ENCODE measurements around the gene MFGE8. TPM values are rescaled to one million over a fixed set of nuclear protein-coding genes. Genes with fewer than 3 reads are reported as not detected.
A peak's percentile ranks its signal among the peaks of the same experiment; 100 is the strongest.
"Not testable (repeated sequence)": the region's sequence is repeated elsewhere in the genome, so short reads cannot be mapped to it uniquely, and the experiment has no call there.

MFGE8 gene, protein sequence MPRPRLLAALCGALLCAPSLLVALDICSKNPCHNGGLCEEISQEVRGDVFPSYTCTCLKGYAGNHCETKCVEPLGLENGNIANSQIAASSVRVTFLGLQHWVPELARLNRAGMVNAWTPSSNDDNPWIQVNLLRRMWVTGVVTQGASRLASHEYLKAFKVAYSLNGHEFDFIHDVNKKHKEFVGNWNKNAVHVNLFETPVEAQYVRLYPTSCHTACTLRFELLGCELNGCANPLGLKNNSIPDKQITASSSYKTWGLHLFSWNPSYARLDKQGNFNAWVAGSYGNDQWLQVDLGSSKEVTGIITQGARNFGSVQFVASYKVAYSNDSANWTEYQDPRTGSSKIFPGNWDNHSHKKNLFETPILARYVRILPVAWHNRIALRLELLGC
- total RNA-seq (2014; rRNA removed; shearing (Covaris generic)), result 18.7 and 27.6 TPM in 2 replicates
- 35.7 and 37.9 TPM in 2 replicates for polyA plus RNA-seq (2015; cell fraction: cytosol; rRNA removed)
- 92.1 and 92.4 TPM in 2 replicates for polyA plus RNA-seq (2015; cell fraction: nucleus; rRNA removed)

DNA sequence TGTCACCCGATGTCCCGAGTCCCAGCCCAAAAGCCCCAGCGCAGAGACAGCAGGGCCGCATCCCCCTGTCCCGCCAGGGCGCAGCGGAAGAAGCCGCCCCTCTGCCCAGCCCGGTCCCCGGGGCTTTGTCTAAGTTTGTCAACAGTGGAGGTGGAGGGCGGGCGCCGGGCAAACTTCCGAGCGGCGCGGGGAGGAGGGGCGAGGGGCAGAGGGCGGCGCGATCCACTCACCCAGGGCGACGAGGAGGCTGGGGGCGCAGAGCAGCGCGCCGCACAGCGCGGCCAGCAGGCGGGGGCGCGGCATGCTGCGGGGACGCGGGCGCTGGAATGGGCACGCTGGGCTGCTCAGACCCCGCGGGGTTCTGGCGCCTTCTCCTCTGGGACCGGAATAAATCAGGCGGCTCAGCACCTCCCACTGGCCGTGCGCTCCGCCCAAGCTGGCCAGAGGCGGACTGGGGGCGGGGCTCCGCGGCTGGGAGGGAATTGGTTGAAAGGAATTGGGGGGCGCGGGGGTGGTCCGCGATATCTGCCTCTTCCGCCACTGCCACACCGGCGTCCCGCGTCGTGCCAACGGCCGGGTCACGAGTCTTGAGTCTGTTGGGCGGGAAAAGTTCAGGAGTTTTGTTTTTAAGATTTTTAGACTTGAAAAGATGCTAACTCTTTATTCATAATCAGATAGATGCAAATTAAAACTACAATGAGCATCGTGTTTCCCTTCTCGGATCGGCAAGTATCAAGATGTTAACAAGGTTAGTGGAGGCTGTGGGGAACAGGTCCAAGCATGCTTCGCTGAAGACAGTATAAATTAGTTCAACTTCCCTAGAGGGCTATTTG lies at the start of gene MFGE8:
Gene MFGE8 (minus strand): TSS at position 363 of the 833 bp plus-strand sequence. CDS start 60 bp downstream, at position 303.
- DNase-seq (ENCODE audit: low read depth), result peak; percentile 77

DNA sequence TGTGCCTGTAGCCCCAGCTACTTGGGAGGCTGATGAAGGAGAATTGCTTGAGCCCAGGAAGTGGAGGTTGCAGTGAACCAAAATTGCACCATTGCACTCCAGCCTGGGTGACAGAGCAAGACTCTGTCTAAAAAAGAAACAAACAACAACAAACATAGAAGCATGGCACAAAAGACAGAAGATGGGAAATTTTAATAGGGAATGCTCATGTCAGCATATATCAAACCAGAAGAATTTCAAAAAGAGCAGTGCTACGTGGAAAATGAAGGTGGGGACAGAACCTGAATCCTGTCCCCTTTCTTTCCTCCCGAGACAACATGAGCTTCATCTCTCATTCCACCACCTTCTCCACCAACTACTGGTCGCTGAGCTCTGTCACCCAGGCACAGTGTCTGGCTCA lies 46.3 kb upstream of the MFGE8 start:
- DNase-seq (ENCODE audit: low read depth), result no peak

DNA sequence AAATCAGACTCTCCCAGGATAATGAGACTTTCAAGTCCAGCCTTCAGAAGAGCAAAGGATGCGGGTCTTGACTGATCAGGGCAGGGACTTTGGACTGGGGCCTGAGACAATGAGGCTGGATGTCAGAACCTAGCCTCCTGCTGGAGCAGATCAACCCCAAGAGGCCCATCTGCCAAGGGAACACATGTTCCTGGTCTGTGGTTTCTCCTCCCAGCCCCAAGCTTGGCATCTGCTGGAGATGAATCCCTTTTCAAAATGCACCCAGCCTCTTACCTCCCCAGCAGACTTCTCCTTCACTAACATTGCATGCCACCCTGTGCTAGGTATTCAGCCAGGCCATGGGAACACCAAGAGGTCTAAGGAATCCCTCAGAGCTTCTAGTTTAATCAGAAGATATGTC lies 43.7 kb upstream of the MFGE8 start:
- no peak for DNase-seq (ENCODE audit: low read depth)

DNA sequence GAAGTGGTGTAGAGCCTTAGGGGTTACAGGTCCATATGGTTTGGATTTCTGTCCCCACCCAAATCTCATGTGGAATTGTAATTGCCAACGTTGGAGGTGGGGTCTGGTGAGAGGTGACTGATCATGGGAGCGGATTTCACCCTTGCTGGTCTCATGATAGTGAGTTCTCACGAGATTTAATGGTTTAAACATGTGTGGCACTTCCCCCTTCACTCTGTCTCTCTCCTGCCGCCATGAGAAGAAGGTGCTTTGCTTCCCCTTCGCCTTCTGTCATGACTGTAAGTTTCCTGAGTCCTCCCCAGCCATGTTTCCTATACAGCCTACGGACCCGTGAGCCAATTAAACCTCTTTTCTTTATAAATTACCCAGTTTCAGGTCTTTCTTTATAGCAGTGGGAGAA lies 43.1 kb upstream of the MFGE8 start:
- DNase-seq (ENCODE audit: low read depth), result no peak

DNA sequence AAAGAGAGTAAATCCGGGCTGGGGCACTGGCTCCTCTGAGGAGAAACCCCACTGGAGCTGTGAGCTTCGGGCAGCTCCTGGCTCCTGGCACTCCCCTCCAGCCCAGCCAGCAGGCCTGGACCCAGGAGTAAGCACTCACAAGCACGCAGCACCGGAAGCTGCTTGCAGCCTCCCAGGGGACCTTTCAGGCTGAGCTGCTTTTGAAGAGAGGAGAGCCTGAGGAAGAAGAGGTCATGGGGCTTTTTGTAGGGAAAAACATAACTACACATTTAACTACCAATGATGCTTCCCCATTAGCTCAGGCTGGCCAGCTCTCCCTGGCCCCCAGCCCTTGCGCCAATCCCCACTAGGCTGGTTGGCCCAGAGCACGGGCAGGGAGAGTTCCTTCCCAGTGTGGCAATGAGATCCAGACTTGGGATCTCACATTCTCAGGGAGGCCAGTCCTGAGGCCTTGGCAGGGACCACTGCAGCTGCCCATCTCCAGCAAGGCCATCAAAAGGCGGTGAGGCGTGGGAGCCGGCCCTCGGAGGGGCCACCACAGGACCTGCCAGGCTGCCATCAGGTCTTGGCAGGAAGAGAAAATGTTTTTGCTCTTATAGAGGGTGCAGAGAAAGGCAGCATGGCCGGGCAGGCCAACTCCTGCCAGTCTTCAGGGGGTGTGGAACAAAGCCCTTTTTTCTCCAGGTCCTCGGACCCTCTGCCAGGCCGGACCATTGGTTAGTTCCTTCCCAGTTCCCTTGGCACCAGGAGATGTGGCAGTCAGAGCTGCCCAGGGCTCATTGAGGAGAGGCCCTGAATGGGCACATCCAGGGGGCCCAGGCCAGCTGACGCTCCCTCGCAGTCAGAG lies 41.5 kb upstream of the MFGE8 start:
- DNase-seq (ENCODE audit: low read depth), result no peak

DNA sequence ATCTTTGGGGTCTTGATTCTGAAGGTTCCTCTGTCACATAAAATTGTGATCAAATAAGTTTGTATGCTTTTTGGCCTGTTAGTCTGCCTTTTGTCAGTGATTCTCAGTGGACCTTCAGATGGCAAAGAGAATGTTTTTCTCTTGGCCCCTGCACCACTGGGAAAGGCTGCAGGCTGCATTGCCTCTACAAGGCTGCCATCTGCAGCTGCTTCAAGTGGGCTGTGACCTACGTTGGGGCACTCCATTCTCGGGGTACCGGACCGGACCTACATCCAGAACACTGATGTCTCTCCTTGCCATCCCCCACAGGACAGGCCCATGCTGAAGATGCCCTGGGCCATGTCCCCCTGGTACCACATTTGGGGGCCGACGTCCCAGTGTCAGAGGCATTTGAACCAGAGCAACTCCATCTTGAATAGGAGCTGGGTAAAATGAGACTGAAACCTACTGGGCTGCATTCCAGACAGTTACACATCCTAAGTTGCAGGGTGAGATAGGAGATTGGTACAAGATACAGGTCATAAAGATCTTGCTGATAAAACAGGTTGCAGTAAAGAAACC lies 37.5 kb upstream of the MFGE8 start:
- DNase-seq (ENCODE audit: low read depth), result no peak

DNA sequence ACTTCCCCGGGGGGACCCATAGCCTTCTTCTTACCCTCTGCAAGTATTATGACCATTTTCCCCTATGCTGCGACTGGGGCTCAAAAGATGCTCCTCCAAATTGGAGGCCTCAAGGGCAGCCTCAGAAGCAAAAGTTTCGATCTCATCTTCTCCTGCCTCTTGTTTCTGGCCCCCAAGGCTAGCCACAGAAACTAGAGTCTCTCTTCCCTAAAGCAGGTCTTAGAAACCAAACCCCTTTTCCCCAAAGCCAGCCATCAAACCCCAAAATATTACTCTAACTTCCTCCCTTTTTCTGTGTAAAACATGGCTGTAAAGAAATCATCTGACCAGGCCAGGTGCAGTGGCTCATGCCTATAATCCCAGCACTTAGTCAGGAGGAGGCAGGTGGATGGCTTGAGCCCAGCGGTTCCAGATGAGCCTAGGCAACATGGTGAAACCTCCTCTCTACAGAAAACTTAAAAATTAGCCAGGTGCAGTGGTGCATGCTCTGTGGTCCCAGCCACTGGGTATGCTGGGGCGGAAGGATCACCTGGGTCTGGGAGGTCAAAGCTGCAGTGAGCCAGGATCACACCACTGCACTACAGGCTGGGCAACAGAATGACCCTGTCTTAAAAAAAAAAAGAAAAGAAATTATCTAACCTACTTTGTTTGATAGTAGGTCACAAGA lies 36.7 kb upstream of the MFGE8 start:
- no peak for DNase-seq (ENCODE audit: low read depth)

DNA sequence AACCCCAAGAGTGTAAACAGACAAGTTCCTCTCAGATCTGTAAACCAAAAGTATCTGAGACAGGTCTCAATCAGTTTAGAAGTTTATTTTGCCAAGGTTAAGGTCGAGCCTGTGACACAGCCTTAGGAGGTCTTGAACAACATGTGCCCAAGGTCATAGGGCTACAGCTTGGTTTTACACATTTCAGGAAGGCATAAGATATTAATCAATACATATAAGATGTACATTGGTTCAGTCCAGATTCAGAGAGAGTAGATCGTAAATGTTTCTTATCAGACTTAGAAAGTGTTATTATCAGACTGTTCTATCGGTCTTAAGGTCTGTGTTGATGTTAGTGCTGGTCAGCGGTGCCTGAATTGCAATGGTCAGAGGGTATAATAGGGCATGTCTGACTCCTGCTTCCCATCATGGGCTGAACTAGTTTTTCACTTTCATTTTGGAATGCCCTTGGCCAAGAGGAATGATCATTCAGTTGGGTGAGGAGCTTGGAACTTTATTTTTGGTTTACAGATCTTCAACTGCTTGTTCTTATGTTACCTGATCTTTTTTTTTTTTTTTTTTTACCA lies 27.0 kb upstream of the MFGE8 start:
- DNase-seq (ENCODE audit: low read depth), result no peak

DNA sequence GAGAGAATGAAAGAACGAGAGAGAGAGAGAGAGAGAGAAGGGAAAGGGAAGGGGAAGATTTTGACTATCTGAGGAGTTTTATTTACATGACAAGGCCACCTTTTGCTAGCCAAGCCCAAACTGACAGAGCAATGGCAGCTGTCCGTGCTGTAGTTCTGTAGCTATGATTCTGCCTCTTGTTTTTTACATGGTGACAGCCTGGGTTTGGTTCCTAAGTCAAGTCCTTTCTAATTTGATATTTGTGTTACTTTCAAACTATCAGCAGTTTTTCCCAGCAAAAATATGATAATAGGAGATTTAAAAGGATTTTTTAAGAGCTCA lies 26.3 kb upstream of the MFGE8 start:
- DNase-seq (ENCODE audit: low read depth), result no peak

DNA sequence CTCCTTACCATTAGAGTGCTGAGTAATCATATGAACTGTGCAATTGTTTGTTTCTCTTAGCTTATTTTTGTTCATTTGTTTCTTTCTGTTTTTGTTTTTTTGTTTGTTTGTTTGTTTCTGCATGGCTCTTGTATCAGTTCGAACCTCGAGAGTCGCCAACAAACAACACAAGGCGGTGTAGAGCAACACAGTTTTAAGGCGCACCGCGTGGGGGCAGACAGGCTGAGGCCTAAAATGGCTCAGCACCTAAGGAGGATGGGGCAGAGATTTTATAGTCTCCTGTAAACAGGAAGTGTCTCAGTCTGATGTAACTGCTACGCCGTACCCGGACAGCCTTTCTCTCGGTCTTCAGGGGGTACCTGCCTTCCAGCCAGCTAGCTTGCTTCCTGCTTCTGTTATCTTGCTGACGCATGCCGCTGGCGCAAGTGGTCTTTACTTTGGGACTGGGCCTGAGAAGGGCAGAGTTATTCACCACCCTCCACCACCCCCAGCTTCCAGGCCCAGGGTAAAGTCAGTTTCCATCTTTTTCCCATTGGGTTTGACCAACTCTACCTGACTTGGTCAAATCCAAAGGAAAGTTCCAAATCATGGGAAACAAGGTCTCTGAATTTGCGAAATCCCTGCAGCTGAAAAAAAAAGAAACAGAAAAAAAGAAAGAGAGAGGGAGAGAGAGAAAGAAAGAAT lies 25.8 kb upstream of the MFGE8 start:
- DNase-seq (ENCODE audit: low read depth), result peak; percentile 6

DNA sequence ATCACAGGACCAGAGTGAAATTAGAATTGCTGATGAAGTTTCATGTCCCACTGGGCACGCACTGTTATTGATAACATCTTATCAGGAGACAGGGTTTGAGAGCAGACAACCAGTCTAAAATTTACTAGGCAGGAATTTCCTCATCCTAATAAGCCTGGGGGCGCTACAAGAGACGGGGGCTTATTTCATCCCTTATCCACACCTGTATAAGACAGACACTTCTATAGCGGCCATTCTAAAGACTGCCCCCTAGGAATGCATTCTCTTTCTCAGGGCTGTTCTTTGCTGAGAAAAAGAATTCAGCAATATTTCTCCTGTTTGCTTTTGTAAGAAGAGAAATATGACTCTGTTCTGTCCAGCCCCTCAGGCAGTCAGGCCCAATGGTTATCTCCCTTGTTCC lies 21.3 kb upstream of the MFGE8 start:
- not testable (repeated sequence) for DNase-seq (ENCODE audit: low read depth)

DNA sequence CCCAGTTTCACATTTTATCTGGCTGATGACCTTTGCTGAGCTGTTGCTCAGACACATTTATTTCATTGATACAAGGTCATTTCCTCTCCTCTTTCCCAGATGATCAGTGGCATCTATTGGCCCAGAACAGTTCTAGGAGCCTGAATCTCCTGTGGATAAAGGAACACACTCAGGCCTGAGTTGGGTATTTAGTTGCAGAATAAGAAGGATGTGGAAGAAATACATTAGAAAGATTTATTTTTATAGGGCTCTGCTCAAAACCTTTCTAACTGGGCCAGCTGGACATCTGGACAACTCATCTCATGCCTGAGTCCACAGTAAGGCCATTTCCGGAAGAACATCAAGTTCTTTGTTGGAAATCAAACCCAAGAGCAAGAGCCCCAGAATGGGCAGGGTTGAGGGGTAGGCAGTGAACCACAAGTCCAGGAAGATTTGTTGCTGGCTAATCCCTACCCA lies 19.7 kb upstream of the MFGE8 start:
- DNase-seq (ENCODE audit: low read depth), result no peak

DNA sequence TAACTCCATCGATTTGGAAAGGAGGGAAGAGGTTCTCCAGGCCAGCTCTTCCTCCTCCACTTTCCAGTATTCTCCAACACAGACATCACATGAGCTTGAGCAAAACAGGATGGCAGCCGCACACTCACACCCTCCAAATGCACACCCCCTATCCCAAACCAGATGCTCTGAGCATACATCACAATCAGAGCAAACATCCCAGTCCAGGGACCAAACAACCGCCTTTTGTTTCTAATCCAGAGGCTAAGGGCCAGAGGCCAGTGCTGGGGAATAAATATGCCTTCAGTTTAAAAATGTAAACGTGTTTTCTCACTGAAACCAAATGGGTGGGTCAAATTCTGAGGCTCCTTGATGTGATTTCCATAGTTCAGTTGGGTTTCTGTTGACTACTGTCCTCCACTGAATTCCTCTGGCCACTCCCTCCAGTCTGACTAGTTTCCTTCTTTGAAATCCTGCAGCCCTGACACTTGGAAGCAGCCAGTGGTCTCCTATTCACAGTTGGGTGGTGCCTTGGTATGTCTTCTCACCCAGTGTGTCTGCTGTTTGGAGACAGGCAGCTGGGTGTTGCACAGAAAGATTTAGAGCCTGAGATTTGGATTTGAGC lies 19.2 kb upstream of the MFGE8 start:
- DNase-seq (ENCODE audit: low read depth), result no peak

DNA sequence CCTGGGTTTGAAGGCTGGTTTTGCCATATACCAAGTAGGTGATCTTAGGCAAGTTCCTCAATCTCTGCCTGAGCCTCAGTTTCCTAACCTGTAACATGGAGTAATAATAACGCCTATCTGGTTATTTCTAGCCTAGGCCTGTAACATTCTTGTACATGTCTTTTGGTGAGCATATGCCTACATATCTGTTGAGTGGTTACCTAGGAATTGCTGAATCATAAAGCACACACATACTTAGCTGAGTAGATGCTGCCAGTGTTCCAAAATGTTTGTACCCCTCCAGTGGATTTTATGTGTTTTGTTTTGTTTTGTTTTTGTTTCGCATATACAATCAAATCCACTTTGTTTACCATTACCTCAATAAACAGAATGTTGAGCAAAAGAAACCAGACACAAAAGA lies 17.4 kb upstream of the MFGE8 start:
- DNase-seq (ENCODE audit: low read depth), result no peak

DNA sequence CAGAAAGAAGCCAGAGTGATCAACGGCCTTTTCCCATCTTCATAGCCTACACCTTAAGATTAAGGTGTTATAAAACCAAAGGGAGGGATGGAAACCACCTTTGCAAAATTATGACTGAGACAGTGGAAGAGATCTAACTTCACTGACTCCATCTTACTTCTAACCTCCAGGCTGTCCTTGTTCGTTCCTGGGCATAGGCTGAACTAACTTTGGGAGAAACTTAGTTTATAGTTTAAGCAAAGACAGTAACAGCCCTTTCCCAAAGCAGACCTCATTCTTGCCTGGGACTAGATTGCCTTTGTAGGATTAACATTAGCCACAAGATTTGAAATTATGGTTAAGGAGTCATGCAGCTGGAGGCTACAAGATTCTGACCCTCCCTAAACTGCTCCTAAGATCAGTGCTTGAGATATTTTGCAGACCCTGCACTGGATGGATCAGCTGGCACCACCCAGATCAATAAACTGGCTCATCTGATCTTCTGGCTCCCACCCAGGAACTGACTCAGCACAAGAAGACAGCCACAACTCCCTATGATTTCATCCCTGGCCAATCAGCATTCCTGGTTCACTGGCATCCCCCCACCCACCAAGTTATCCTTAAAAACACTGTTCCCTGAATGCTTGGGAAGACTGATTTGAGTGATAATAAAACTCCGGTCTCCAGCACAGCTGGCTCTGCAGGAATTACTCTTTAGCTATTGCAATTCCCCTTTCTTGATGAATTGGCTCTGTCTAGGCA lies 16.3 kb upstream of the MFGE8 start:
- peak; percentile 42 for DNase-seq (ENCODE audit: low read depth)

DNA sequence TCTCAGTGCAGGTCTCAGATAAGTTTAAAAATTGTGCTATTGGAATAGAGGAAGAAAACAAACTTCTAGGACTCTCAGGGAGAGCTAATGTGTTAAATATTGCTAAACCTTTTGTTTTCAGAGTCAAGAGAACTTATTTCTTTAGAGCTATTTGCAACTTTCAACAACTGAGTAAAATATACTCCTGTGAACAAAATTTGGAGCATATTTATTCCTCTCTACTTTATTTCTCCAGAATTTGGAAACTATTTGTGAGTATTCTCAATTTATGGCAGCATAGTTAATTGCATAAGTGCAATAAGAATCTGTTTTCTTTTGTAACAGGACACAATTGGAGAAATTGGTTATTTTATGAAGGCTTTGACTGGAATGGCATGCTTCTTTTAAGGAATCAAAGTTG lies 15.0 kb upstream of the MFGE8 start:
- not testable (repeated sequence) for DNase-seq (ENCODE audit: low read depth)

DNA sequence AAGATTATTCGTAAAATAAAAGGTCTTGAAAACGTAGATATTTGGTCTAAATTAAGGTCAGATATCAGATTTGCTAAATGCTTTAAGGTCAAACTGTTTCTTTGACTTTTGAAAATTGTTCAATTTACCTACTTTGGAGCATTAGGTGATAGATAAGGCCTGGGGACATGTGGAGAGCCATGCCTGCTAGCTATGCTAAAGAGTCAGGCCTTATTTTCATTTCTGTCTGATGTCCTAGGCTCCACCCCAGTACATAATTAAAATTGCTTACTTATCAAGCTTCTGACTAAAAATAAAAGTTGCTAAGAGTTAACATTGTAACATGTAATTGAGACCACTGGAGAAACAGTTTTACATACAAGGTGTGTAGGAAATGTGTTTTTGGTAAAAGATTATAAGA lies 12.5 kb upstream of the MFGE8 start:
- DNase-seq (ENCODE audit: low read depth), result not testable (repeated sequence)

DNA sequence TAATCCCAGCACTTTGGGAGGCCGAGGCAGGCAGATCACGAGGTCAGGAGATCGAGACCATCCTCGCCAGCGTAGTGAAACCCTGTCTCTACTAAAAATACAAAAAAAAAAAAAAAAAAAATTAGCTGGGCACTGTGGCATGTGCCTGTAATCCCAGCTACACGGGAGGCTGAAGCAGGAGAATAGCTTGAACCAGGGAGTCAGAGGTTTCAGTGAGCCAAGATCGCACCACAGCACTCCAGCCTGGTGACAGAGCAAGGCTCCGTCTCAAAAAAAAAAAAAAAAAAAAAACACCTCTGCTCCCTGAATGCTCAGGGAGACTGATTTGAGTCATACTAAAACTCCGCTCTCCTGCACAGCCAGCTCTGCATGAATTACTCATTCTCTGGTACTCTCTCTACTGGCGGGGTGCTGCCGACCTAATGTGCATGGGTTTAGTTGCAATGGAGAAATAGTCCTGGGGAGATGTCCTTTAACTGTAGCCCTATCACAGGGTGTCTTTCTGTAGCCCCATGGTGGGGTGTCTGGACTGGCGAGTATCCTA lies 7.8 kb upstream of the MFGE8 start:
- peak; percentile 84 for DNase-seq (ENCODE audit: low read depth)
